ENCODE data around the gene DTNB. TPM values are rescaled to one million over a fixed set of nuclear protein-coding genes. Genes with fewer than 3 reads are reported as not detected.
"Not testable (repeated sequence)": the region's sequence is repeated elsewhere in the genome, so short reads cannot be mapped to it uniquely, and the experiment has no call there.

DTNB gene
- total and polyA plus RNA-seq, 7 donors, result 2.4 to 7.8 (median 4.8) TPM

- intact Hi-C loops (cut with DNase I), result no loop called here
- TF ChIP-seq EP300 (IDR thresholded peaks at IDR 0.05) (no peak), POLR2A (IDR thresholded peaks at IDR 0.05) (no peak), CTCF (IDR thresholded peaks at IDR 0.05) (no peak)
- Histone ChIP-seq H3K27ac (no peak overlapping the region), H3K4me3 (no peak overlapping the region), H3K36me3 (no peaks in the 10 kb centered on the region), H3K27me3 (no peaks in the 10 kb centered on the region), H3K4me1 (no peaks in the 10 kb centered on the region), H3K9me3 (no peaks in the 10 kb centered on the region)
- no peak for DNase-seq
Measured at GRCh38 chr2:25608718-25609117, 64.7 kb downstream of the DTNB start.

- no peak overlapping the region for H3K4me3 ChIP-seq
- H3K9me3 ChIP-seq, result no peaks in the 10 kb centered on the region
- WGBS, 2 donors, result 10 to 22% methylated on average over 1 of the region's 1 CpG
- intact Hi-C loops (cut with DNase I), result loop anchor here (2.0 kb wide), 1 partner anchor 58 kb away; no protein-coding TSS in a partner anchor
- TF ChIP-seq EP300 (IDR thresholded peaks at IDR 0.05), result no peak
- TF ChIP-seq POLR2A (IDR thresholded peaks at IDR 0.05), result no peak
- TF ChIP-seq CTCF (IDR thresholded peaks at IDR 0.05), result peak in 2 of 4 experiments; percentile 20 to 34
- no peak for TF ChIP-seq POLR2AphosphoS5 (IDR thresholded peaks at IDR 0.05)
- H3K27ac ChIP-seq, result no peak overlapping the region
- no peaks in the 10 kb centered on the region for H3K27me3 ChIP-seq
- DNase-seq, result no peak
- H3K4me1 ChIP-seq, result no peaks in the 10 kb centered on the region
- no peaks in the 10 kb centered on the region for H3K36me3 ChIP-seq
Measured at GRCh38 chr2:25606892-25607291, 66.5 kb downstream of the DTNB start.

- no peaks in the 10 kb centered on the region for H3K36me3 ChIP-seq
- no peak overlapping the region for H3K27ac ChIP-seq
- intact Hi-C loops (cut with DNase I), result no loop called here
- H3K4me3 ChIP-seq, result no peak overlapping the region
- H3K27me3 ChIP-seq, result no peaks in the 10 kb centered on the region
- no peaks in the 10 kb centered on the region for H3K4me1 ChIP-seq
- DNase-seq, result no peak
- H3K9me3 ChIP-seq, result no peaks in the 10 kb centered on the region
- TF ChIP-seq CTCF (IDR thresholded peaks at IDR 0.05), result no peak
- no peak for TF ChIP-seq POLR2AphosphoS5 (IDR thresholded peaks at IDR 0.05)
- no peak for TF ChIP-seq EP300 (IDR thresholded peaks at IDR 0.05)
- TF ChIP-seq POLR2A (IDR thresholded peaks at IDR 0.05), result no peak
Measured at GRCh38 chr2:25602333-25602723, 71.0 kb downstream of the DTNB start.

- intact Hi-C loops (cut with DNase I), result not testable (repeated sequence)
Measured at GRCh38 chr2:25601711-25602332, 71.6 kb downstream of the DTNB start.

GRCh38 chr2:25598911-25599310 is 74.5 kb downstream of the DTNB start:
- 95 to 96% methylated on average over 4 of the region's 4 CpGs for WGBS, 2 donors
- Histone ChIP-seq H3K4me3 (no peak overlapping the region), H3K27ac (no peak overlapping the region), H3K4me1 (no peaks in the 10 kb centered on the region), H3K27me3 (no peaks in the 10 kb centered on the region), H3K9me3 (no peaks in the 10 kb centered on the region), H3K36me3 (no peaks in the 10 kb centered on the region)
- intact Hi-C loops (cut with DNase I), result no loop called here
- no peak for TF ChIP-seq POLR2AphosphoS5 (IDR thresholded peaks at IDR 0.05)
- no peak for TF ChIP-seq EP300 (IDR thresholded peaks at IDR 0.05)
- no peak for TF ChIP-seq CTCF (IDR thresholded peaks at IDR 0.05)
- no peak for TF ChIP-seq POLR2A (IDR thresholded peaks at IDR 0.05)
- DNase-seq, result no peak

More at GRCh38 chr2:25601711-25602332, 71.6 kb downstream of the DTNB start:
- not testable (repeated sequence) for H3K4me1 ChIP-seq, H3K9me3 ChIP-seq, H3K36me3 ChIP-seq, H3K4me3 ChIP-seq, H3K27me3 ChIP-seq, DNase-seq, H3K27ac ChIP-seq
- 90 to 94% methylated on average over 9 of the region's 9 CpGs for WGBS, 2 donors
